ENCODE results near the gene LIPC. TPM values are rescaled to one million over a fixed set of nuclear protein-coding genes. Genes with fewer than 3 reads are reported as not detected.

The LIPC gene
- total RNA-seq, 3 donors from 2014 or later = 2.3 to 9.3 (median 3.4) TPM

- no peak for TF ChIP-seq CTCF (IDR thresholded peaks at IDR 0.05)
- no peaks in the 10 kb centered on the region for H3K36me3 ChIP-seq (ENCODE audit: low read depth)
Observed at GRCh38 chr15:58616171-58616570, 184.4 kb downstream of the LIPC start.

More at GRCh38 chr15:58616171-58616570, 184.4 kb downstream of the LIPC start:
- no peak for ATAC-seq
- no peak for DNase-seq
- Histone ChIP-seq H3K4me1 (ENCODE audit: low read depth) (peaks cover 15% of the 10 kb centered on the region), H3K4me3 (no peak overlapping the region), H3K9me3 (peaks cover 15% of the 10 kb centered on the region)
- intact Hi-C loops (cut with DNase I, micrococcal nuclease) = no loop called here
